Activated CD4-positive, alpha-beta memory T cell treated with anti-CD3 and anti-CD28 coated beads, Interleukin-2, amount 10 ng/mL, durations not matched to agents 7 days and 5 days (primary cell): ENCODE results near the gene SOWAHC. TPM values are rescaled to one million over a fixed set of nuclear protein-coding genes. Genes with fewer than 3 reads are reported as not detected.

ENCODE experiments used
- CTCF ChIA-PET: fragments of 350-600 bp; sonication (Branson Sonifier 250); formaldehyde crosslinking; loops from one replicate; lab custom pipeline; 2021; ENCODE audit warnings: antibody characterized with exemption, inconsistent platforms; lab: Charles Lee
- POLR2A ChIA-PET: fragments of 350-600 bp; sonication (Branson Sonifier 250); formaldehyde crosslinking; loops from one replicate; lab custom pipeline; 2021; ENCODE audit warnings: antibody characterized with exemption; lab: Charles Lee
- DNase-seq: peaks from one replicate; pipeline ENCODE4 v3.0.0-alpha.2; 2020
- H3K27ac Mint-ChIP-seq: one replicate; pipeline ENCODE4 v1.8.0; 2021; ENCODE audit warnings: mild to moderate bottlenecking, mixed read lengths
- H3K27me3 Mint-ChIP-seq: one replicate; pipeline ENCODE4 v1.8.0; 2021; ENCODE audit warnings: mixed read lengths
- H3K36me3 Mint-ChIP-seq: one replicate; pipeline ENCODE4 v1.8.0; 2021; ENCODE audit warnings: low read depth, mixed read lengths
- H3K4me1 Mint-ChIP-seq: one replicate; pipeline ENCODE4 v1.8.0; 2021; ENCODE audit warnings: mixed read lengths
- H3K4me3 Mint-ChIP-seq: one replicate; pipeline ENCODE4 v1.8.0; 2021; ENCODE audit warnings: mild to moderate bottlenecking, mixed read lengths
- H3K9me3 Mint-ChIP-seq: one replicate; pipeline ENCODE4 v1.8.0; 2021; ENCODE audit warnings: mixed read lengths
- total RNA-seq, 2 experiments: library from RNA; stranded (reverse); gene quantifications; one replicate each; pipeline ENCODE4 v1.2.3, GENCODE V29; 2021

SOWAHC gene
- total RNA-seq, 2 experiments from 2014 or later: 0.90 to 1.1 TPM

GRCh38 chr2:109663721-109664120 lies 49.6 kb downstream of the SOWAHC start:
- no peak overlapping the region for H3K27ac Mint-ChIP-seq

GRCh38 chr2:109666466-109666865 lies 52.3 kb downstream of the SOWAHC start:
- no peaks in the 10 kb centered on the region for H3K36me3 Mint-ChIP-seq
- H3K27ac Mint-ChIP-seq: no peak overlapping the region
- no peak for DNase-seq
- H3K27me3 Mint-ChIP-seq: peaks cover 27% of the 10 kb centered on the region
- H3K4me1 Mint-ChIP-seq: no peaks in the 10 kb centered on the region
- no peaks in the 10 kb centered on the region for H3K9me3 Mint-ChIP-seq
- ChIA-PET CTCF (no interaction called here), POLR2A (no interaction called here)
- no peak overlapping the region for H3K4me3 Mint-ChIP-seq

More at GRCh38 chr2:109663721-109664120, 49.6 kb downstream of the SOWAHC start:
- H3K36me3 Mint-ChIP-seq: no peaks in the 10 kb centered on the region
- no peaks in the 10 kb centered on the region for H3K4me1 Mint-ChIP-seq
- no peak for DNase-seq
- H3K27me3 Mint-ChIP-seq: peaks cover 22% of the 10 kb centered on the region
- H3K4me3 Mint-ChIP-seq: no peak overlapping the region
- H3K9me3 Mint-ChIP-seq: no peaks in the 10 kb centered on the region
- POLR2A ChIA-PET: no interaction called here
- CTCF ChIA-PET: interaction anchor here (1.0 kb wide), 1 partner anchor 118 kb away, joined by 3 read pairs; no protein-coding TSS in a partner anchor

Other genes with a start within 250 kb of the SOWAHC start
- 1 to 10 TPM; 3.8 to 4.1 TPM for gene SEPTIN10, start 398 bp upstream of the SOWAHC start, total RNA-seq
- gene RGPD5, start 179.9 kb downstream of the SOWAHC start, total RNA-seq: 10 to 100 TPM; 16.1 to 20.3 TPM